ENCODE data around the gene FGGY.

- TF ChIP-seq JAZF1 (CRISPR knock-in tag; IDR thresholded peaks at IDR 0.05) (no peak), NR1H2 (CRISPR knock-in tag; IDR thresholded peaks at IDR 0.05) (no peak), ZNF121 (CRISPR knock-in tag; IDR thresholded peaks at IDR 0.05) (no peak), USF1 (CRISPR knock-in tag; IDR thresholded peaks at IDR 0.05) (no peak), FOXP1 (CRISPR knock-in tag; IDR thresholded peaks at IDR 0.05; ENCODE audit: borderline replicate concordance) (no peak), TEAD4 (CRISPR knock-in tag; IDR thresholded peaks at IDR 0.05) (no peak), ZNF138 (CRISPR knock-in tag; conservative IDR thresholded peaks at IDR 0.05) (no peak), E2F1 (CRISPR knock-in tag; IDR thresholded peaks at IDR 0.05) (no peak), CREM (CRISPR knock-in tag; IDR thresholded peaks at IDR 0.05) (no peak), NFE2L1 (CRISPR knock-in tag; IDR thresholded peaks at IDR 0.05) (no peak), NR2C2 (CRISPR knock-in tag; IDR thresholded peaks at IDR 0.05) (no peak), IRF2 (CRISPR knock-in tag; IDR thresholded peaks at IDR 0.05; ENCODE audit: borderline replicate concordance, low read depth) (no peak)
- TF ChIP-seq, protein P1, sequence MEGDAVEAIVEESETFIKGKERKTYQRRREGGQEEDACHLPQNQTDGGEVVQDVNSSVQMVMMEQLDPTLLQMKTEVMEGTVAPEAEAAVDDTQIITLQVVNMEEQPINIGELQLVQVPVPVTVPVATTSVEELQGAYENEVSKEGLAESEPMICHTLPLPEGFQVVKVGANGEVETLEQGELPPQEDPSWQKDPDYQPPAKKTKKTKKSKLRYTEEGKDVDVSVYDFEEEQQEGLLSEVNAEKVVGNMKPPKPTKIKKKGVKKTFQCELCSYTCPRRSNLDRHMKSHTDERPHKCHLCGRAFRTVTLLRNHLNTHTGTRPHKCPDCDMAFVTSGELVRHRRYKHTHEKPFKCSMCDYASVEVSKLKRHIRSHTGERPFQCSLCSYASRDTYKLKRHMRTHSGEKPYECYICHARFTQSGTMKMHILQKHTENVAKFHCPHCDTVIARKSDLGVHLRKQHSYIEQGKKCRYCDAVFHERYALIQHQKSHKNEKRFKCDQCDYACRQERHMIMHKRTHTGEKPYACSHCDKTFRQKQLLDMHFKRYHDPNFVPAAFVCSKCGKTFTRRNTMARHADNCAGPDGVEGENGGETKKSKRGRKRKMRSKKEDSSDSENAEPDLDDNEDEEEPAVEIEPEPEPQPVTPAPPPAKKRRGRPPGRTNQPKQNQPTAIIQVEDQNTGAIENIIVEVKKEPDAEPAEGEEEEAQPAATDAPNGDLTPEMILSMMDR (IDR thresholded peaks at IDR 0.05): no peak
- TF ChIP-seq, protein P2, sequence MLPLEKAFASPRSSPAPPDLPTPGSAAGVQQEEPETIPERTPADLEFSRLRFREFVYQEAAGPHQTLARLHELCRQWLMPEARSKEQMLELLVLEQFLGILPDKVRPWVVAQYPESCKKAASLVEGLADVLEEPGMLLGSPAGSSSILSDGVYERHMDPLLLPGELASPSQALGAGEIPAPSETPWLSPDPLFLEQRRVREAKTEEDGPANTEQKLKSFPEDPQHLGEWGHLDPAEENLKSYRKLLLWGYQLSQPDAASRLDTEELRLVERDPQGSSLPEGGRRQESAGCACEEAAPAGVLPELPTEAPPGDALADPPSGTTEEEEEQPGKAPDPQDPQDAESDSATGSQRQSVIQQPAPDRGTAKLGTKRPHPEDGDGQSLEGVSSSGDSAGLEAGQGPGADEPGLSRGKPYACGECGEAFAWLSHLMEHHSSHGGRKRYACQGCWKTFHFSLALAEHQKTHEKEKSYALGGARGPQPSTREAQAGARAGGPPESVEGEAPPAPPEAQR (CRISPR knock-in tag; IDR thresholded peaks at IDR 0.05): no peak
Observed at GRCh38 chr1:59675936-59676335, 379.0 kb downstream of the FGGY start.

All from WTC11 (cell line).